ENCODE results near the gene PICALM.

DNA sequence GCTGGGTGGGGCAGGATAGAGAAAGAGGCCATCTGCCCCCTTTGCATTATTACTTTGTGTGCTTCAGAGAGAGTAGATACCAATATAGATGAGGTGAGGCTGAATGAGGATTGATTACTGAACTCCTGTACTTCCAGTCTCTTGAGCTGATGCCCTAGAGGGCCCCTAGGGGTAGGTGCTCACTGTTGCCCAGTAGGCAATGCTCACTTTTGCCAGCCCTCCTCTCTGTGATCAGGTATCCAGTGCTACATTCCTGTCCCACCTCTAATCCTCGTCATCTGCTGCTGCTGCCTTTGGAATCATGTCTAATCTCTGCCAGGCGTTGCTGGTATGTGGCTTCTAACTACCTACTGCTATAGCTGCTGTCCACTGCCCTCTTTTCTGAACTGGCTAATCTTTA is 156.5 kb downstream of the PICALM start:
- no peak for TF ChIP-seq GATA2 (IDR thresholded peaks at IDR 0.05; ENCODE audit: low read depth, low read length)
- TF ChIP-seq GATA3 (IDR thresholded peaks at IDR 0.05; ENCODE audit: low read depth, low read length): no peak

Measured in SH-SY5Y (cell line).